GM12878 (cell line): Measurements from ENCODE around the gene OR8I2. TPM values are rescaled to one million over a fixed set of nuclear protein-coding genes. Genes with fewer than 3 reads are reported as not detected.

Source experiments
- ATAC-seq: fragments of 200-7000 bp; cut with Tn5 transposase; 3 replicates; pipeline ENCODE4 v1.9.1; 2020; ENCODE audit warnings: mild to moderate bottlenecking, moderate library complexity
- BruUV-seq: library from RNA; stranded (reverse); fragments of 400-500 nt; replicated peaks from 2 replicates; lab custom pipeline; 2021; lab: Mats Ljungman, UMichigan
- CTCF ChIA-PET: fragments of 300-600 bp; sonication (Branson Sonifier 250); formaldehyde crosslinking; extraction: SDS; loops from one replicate; lab custom pipeline; 2021; ENCODE audit warnings: inconsistent platforms; lab: Yijun Ruan, JAX
- POLR2A ChIA-PET: fragments of 350-600 bp; formaldehyde crosslinking; extraction: SDS; loops from one replicate; lab custom pipeline; 2021; ENCODE audit warnings: inconsistent platforms; lab: Charles Lee
- RAD21 ChIA-PET: fragments of 300-600 bp; sonication (Branson Sonifier 250); formaldehyde crosslinking; loops from one replicate; lab custom pipeline; 2023; ENCODE audit warnings: antibody characterized with exemption; ENCODE audit not compliant: unreplicated experiment; lab: Charles Lee
- SMC1A ChIA-PET: fragments of 300-600 bp; sonication (Branson Sonifier 250); formaldehyde crosslinking; loops from one replicate; lab custom pipeline; 2023; ENCODE audit not compliant: unreplicated experiment, uncharacterized antibody; lab: Charles Lee
- DNase-seq: peaks from one replicate; pipeline ENCODE4 v3.0.0-alpha.2; 2011; ENCODE audit warnings: low read depth, low spot score
- FAIRE-seq: peaks from 3 replicates; lab custom pipeline; 2011; peaks lifted over from hg19 to GRCh38; lab: Jason Lieb, UNC
- H2AFZ ChIP-seq: 2 replicates; pipeline ENCODE4 v1.6.0; 2011; ENCODE audit warnings: low read depth, low read length, control low read depth; ENCODE audit not compliant: control insufficient read depth
- H3K27ac ChIP-seq: 2 replicates; pipeline ENCODE4 v1.5.1; 2011; ENCODE audit warnings: control low read depth; ENCODE audit not compliant: control insufficient read depth, insufficient read depth
- H3K27me3 ChIP-seq, 2 experiments: replicated peaks in 1 of 2; 2 replicates each; pipeline versions ENCODE4 v1.6.0 to v1.6.1; 2011; ENCODE audit warnings: low read length in 1 of 2; ENCODE audit not compliant: control insufficient read depth in 2 of 2, insufficient read depth in 2 of 2
- H3K36me3 ChIP-seq, 2 experiments: 2 replicates each; pipeline ENCODE4 v1.5.1; 2011; ENCODE audit warnings: low read length in 1 of 2; ENCODE audit not compliant: control insufficient read depth in 2 of 2, insufficient read depth in 2 of 2
- H3K4me1 ChIP-seq: 2 replicates; pipeline ENCODE4 v1.6.1; 2011; ENCODE audit warnings: mild to moderate bottlenecking, low read length, moderate library complexity, mixed read lengths; ENCODE audit not compliant: control insufficient read depth, insufficient read depth
- H3K4me2 ChIP-seq: 2 replicates; pipeline ENCODE4 v1.6.0; 2011; ENCODE audit warnings: control low read depth; ENCODE audit not compliant: control insufficient read depth, insufficient read depth
- H3K4me3 ChIP-seq: fragments of 200-600 bp; sonication (generic); 2 replicates; pipeline ENCODE4 v1.5.1; 2016
- H3K79me2 ChIP-seq: 2 replicates; pipeline ENCODE4 v1.6.0; 2011; ENCODE audit warnings: low read length; ENCODE audit not compliant: control insufficient read depth, insufficient read depth
- H3K9ac ChIP-seq: 2 replicates; pipeline ENCODE4 v1.8.0; 2011; ENCODE audit warnings: low read length, control low read depth, mixed read lengths; ENCODE audit not compliant: control insufficient read depth, insufficient read depth
- H3K9me3 ChIP-seq: replicated peaks from 3 replicates; pipeline ENCODE4 v1.5.1; 2011; ENCODE audit warnings: mild to moderate bottlenecking, low read length; ENCODE audit not compliant: control insufficient read depth, insufficient read depth
- H4K20me1 ChIP-seq: 2 replicates; pipeline ENCODE4 v1.6.0; 2011; ENCODE audit not compliant: control insufficient read depth, insufficient read depth
- BCLAF1 ChIP-seq: fragments of 450-650 bp; IDR thresholded peaks from 2 replicates; pipeline ENCODE4 v1.6.1; 2017; ENCODE audit warnings: antibody characterized with exemption, mild to moderate bottlenecking, moderate library complexity
- CHD4 ChIP-seq: fragments of 200-600 bp; sonication (generic); IDR thresholded peaks from 2 replicates; pipeline ENCODE4 v1.6.1; 2016; ENCODE audit warnings: mild to moderate bottlenecking
- ELK1 ChIP-seq: IDR thresholded peaks from 2 replicates; pipeline ENCODE4 v1.6.1; 2012; ENCODE audit warnings: low read depth, low read length, improper control_type of control experiment
- ESRRA ChIP-seq: IDR thresholded peaks from 2 replicates; pipeline ENCODE4 v1.6.1; 2012; ENCODE audit warnings: mild to moderate bottlenecking, low read length, improper control_type of control experiment
- ETV6 ChIP-seq, 2 experiments: fragments of 450-650 bp in 1 of 2; IDR thresholded peaks in 1 of 2; conservative IDR thresholded peaks in 1 of 2; 2 replicates each; pipeline ENCODE4 v1.6.1; 2014; ENCODE audit warnings: antibody characterized with exemption in 1 of 2, borderline replicate concordance in 1 of 2, low read depth in 1 of 2, mild to moderate bottlenecking in 1 of 2, moderate library complexity in 1 of 2
- NR2C2 ChIP-seq: IDR thresholded peaks from 2 replicates; pipeline ENCODE4 v1.6.1; 2011; ENCODE audit warnings: borderline replicate concordance, low read depth; ENCODE audit not compliant: control insufficient read depth, insufficient read length
- PAX5 ChIP-seq: IDR thresholded peaks from 2 replicates; pipeline ENCODE4 v1.6.1; 2011; ENCODE audit warnings: low read depth, low read length, borderline replicate concordance
- RCOR1 ChIP-seq: conservative IDR thresholded peaks from 2 replicates; pipeline ENCODE4 v1.6.1; 2012; ENCODE audit warnings: low read depth, low read length, improper control_type of control experiment
- RELA ChIP-seq: fragments of 450-650 bp; IDR thresholded peaks from 2 replicates; pipeline ENCODE4 v1.8.0; 2014; ENCODE audit warnings: borderline replicate concordance; ENCODE audit not compliant: partially characterized antibody
- SKIL ChIP-seq: fragments of 450-650 bp; IDR thresholded peaks from 2 replicates; pipeline ENCODE4 v1.6.1; 2017; ENCODE audit warnings: mild to moderate bottlenecking, low read depth, inconsistent platforms; ENCODE audit not compliant: poor library complexity, severe bottlenecking
- ZBED1 ChIP-seq: IDR thresholded peaks from 2 replicates; pipeline ENCODE4 v1.6.1; 2016; ENCODE audit warnings: borderline replicate concordance
- WGBS: methylation state at CpG from one replicate; pipeline ENCODE4 v1.1.6; 2016; ENCODE audit warnings: low lambda C conversion rate; ENCODE audit not compliant: insufficient replicate concordance, insufficient coverage; ENCODE audit errors: missing lambda C conversion rate; 5-methylcytosine and 5-hydroxymethylcytosine counted together
- in situ Hi-C: fragments of 300-500 bp; cut with MboI; formaldehyde crosslinking; loops from 9 replicates; pipeline ENCODE4 v1.14.3; 2018; ENCODE audit warnings: mixed read lengths
- intact Hi-C: fragments of 100-400 bp; cut with micrococcal nuclease; formaldehyde crosslinking; loops from one replicate; pipeline ENCODE4 v1.14.2; 2022; ENCODE audit not compliant: unreplicated experiment
- polyA plus RNA-seq, 11 experiments: library from polyadenylated mRNA; depleted of rRNA in 4 of 11; unstranded in 6 of 11; stranded (reverse) in 5 of 11; fragments of >200 nt; fragmentation: Nextera tagmentation in 4 of 11; fragmentation: Illumina TruSeq in 1 of 11; extraction: Ambion mirVana in 4 of 11; extraction: Trizol in 1 of 11; gene quantifications; 1 replicate in 1 of 11; 2 replicates in 10 of 11; pipeline versions ENCODE4 v1.2.1 to v1.2.3, GENCODE V29; 2011 to 2016; ENCODE audit warnings: inconsistent platforms in 2 of 11, missing spikeins in 2 of 11, low read depth in 1 of 11
- total RNA-seq, 4 experiments: library from RNA; depleted of rRNA in 3 of 4; stranded (reverse); fragments of >200 nt in 3 of 4; fragmentation: Illumina TruSeq in 1 of 4; extraction: Trizol in 1 of 4; gene quantifications; 2 replicates each; pipeline versions ENCODE4 v1.2.1 to v1.2.3, GENCODE V29; 2013 to 2021

Gene OR8I2
- total and polyA plus RNA-seq, 10 of the 15 experiments (the other 5 are each of a cell fraction or from before 2014, with no cell fraction given): not detected

GRCh38 chr11:56122073-56122472, 29.0 kb downstream of the OR8I2 start, which contains the start of gene OR8H3:
TSS of gene OR8H3 (plus strand) at chr11:56122373. CDS start at chr11:56122373, 0 bp downstream.
- no peak within 1 kb of the TSS for H3K9ac ChIP-seq
- DNase-seq: no peak
- no peaks in the 10 kb centered on the region for H3K79me2 ChIP-seq
- H3K36me3 ChIP-seq: no peaks in the 10 kb centered on the region
- no peak within 1 kb of the TSS for H2AFZ ChIP-seq
- no peak within 1 kb of the TSS for H3K4me2 ChIP-seq
- H3K27me3 ChIP-seq: no peaks in the 10 kb centered on the region
- FAIRE-seq: no peak
- H3K4me3 ChIP-seq: no peak within 1 kb of the TSS
- no peak for TF ChIP-seq ESRRA
- no peak for TF ChIP-seq ETV6 (conservative IDR thresholded peaks at IDR 0.05 in 1 of 2, IDR thresholded peaks at IDR 0.05 in 1 of 2; ENCODE audit: borderline replicate concordance in 1 of 2, low read depth in 1 of 2)
- no peak for TF ChIP-seq RCOR1
- no peak for TF ChIP-seq SKIL
- TF ChIP-seq CHD4: no peak
- TF ChIP-seq ELK1: no peak
- TF ChIP-seq NR2C2: no peak
- no peak for TF ChIP-seq ZBED1
- TF ChIP-seq PAX5: no peak
- no peak for TF ChIP-seq BCLAF1
- no peak for TF ChIP-seq RELA
- H3K27ac ChIP-seq: no peak within 1 kb of the TSS
- no peaks in the 10 kb centered on the region for H3K9me3 ChIP-seq
- ATAC-seq: no peak
- in situ Hi-C loops (no loop called here), intact Hi-C loops (no loop called here)
- RAD21 ChIA-PET: no interaction called here
- 13% methylated on average over 6 of the region's 6 CpGs for WGBS
- H3K4me1 ChIP-seq: no peaks in the 10 kb centered on the region
- SMC1A ChIA-PET: no interaction called here
- no peaks in the 10 kb centered on the region for H4K20me1 ChIP-seq
- BruUV-seq: no TSS peak
- CTCF ChIA-PET: no interaction called here
- POLR2A ChIA-PET: no interaction called here
